IMR-90 (cell line): ENCODE measurements around the gene TAOK1. TPM values are rescaled to one million over a fixed set of nuclear protein-coding genes. Genes with fewer than 3 reads are reported as not detected.

Source experiments
- ATAC-seq: fragments of 200-7000 bp; cut with Tn5 transposase; 2 replicates; pipeline ENCODE4 v1.9.1; 2020; ENCODE audit warnings: low read depth, mild to moderate bottlenecking, moderate library complexity
- BruUV-seq: library from RNA; stranded (reverse); fragments of 400-500 nt; replicated peaks from 2 replicates; lab custom pipeline; 2021; lab: Mats Ljungman, UMichigan
- CTCF ChIA-PET: fragments of 300-600 bp; formaldehyde crosslinking; extraction: SDS; loops from one replicate; lab custom pipeline; 2021; ENCODE audit warnings: antibody characterized with exemption; lab: Yijun Ruan, JAX
- POLR2A ChIA-PET: fragments of 300-600 bp; sonication (Branson Sonifier 250); formaldehyde crosslinking; loops from one replicate; lab custom pipeline; 2022; ENCODE audit warnings: antibody characterized with exemption; ENCODE audit not compliant: unreplicated experiment; lab: Charles Lee
- DNase-seq: peaks from one replicate; pipeline ENCODE4 v3.0.0; 2013
- H2AFZ ChIP-seq: replicated peaks from 2 replicates; pipeline ENCODE3; 2013; ENCODE audit warnings: low read length, mild to moderate bottlenecking; ENCODE audit not compliant: poor library complexity
- H2AK5ac ChIP-seq: 2 replicates; pipeline ENCODE4 v1.6.1; 2013; ENCODE audit warnings: low read depth, low read length, inconsistent platforms
- H2AK9ac ChIP-seq: replicated peaks from 2 replicates; pipeline ENCODE3; 2013; ENCODE audit warnings: mild to moderate bottlenecking, low read depth, low read length, moderate library complexity; ENCODE audit not compliant: poor library complexity
- H2BK120ac ChIP-seq: 2 replicates; pipeline ENCODE4 v1.6.1; 2013; ENCODE audit warnings: low read depth, low read length, inconsistent platforms
- H2BK15ac ChIP-seq: 3 replicates; pipeline ENCODE4 v1.6.1; 2013; ENCODE audit warnings: low read depth, low read length, inconsistent platforms
- H2BK20ac ChIP-seq: 2 replicates; pipeline ENCODE4 v1.6.1; 2013; ENCODE audit warnings: low read depth, mild to moderate bottlenecking, inconsistent platforms, low read length, moderate library complexity
- H2BK5ac ChIP-seq: 2 replicates; pipeline ENCODE4 v1.6.1; 2013; ENCODE audit warnings: mild to moderate bottlenecking, low read depth, low read length, inconsistent platforms; ENCODE audit not compliant: poor library complexity, severe bottlenecking
- H3K14ac ChIP-seq: replicated peaks from 2 replicates; pipeline ENCODE4 v1.6.1; 2013; ENCODE audit warnings: low read depth, low read length, inconsistent platforms
- H3K18ac ChIP-seq: 2 replicates; pipeline ENCODE4 v1.6.1; 2013; ENCODE audit warnings: low read depth, low read length, control low read depth
- H3K23ac ChIP-seq: 2 replicates; pipeline ENCODE4 v1.6.1; 2013; ENCODE audit warnings: low read depth, low read length, inconsistent platforms
- H3K27ac ChIP-seq: 2 replicates; pipeline ENCODE4 v1.5.1; 2013; ENCODE audit warnings: mild to moderate bottlenecking, control low read depth, low read length; ENCODE audit not compliant: insufficient read depth
- H3K27me3 ChIP-seq: 2 replicates; pipeline ENCODE4 v1.6.1; 2013; ENCODE audit warnings: low read length; ENCODE audit not compliant: control insufficient read depth, insufficient read depth
- H3K36me3 ChIP-seq: 2 replicates; pipeline ENCODE4 v1.6.1; 2013; ENCODE audit warnings: low read length, mixed read lengths; ENCODE audit not compliant: control insufficient read depth, insufficient read depth
- H3K4ac ChIP-seq: 2 replicates; pipeline ENCODE4 v1.6.1; 2013; ENCODE audit warnings: low read depth, low read length, inconsistent platforms
- H3K4me1 ChIP-seq: 2 replicates; pipeline ENCODE4 v1.6.1; 2013; ENCODE audit warnings: low read length, mixed read lengths; ENCODE audit not compliant: control insufficient read depth, insufficient read depth
- H3K4me2 ChIP-seq: 2 replicates; pipeline ENCODE4 v1.6.1; 2013; ENCODE audit warnings: low read depth, mild to moderate bottlenecking, control low read depth, low read length, moderate library complexity
- H3K4me3 ChIP-seq: 2 replicates; pipeline ENCODE4 v1.5.1; 2013; ENCODE audit warnings: low read depth, mild to moderate bottlenecking, control low read depth, low read length, moderate library complexity; ENCODE audit not compliant: insufficient read depth
- H3K56ac ChIP-seq: 2 replicates; pipeline ENCODE4 v1.6.1; 2013; ENCODE audit warnings: low read length, inconsistent platforms; ENCODE audit not compliant: insufficient read depth; ENCODE audit errors: extremely low read depth
- H3K79me1 ChIP-seq, 2 experiments: 2 replicates each; pipeline ENCODE4 v1.6.1; 2013; ENCODE audit warnings: low read length in 2 of 2, inconsistent platforms in 1 of 2, low read depth in 1 of 2
- H3K9ac ChIP-seq: 2 replicates; pipeline ENCODE4 v1.6.1; 2013; ENCODE audit warnings: low read depth, low read length, control low read depth
- H3K9me1 ChIP-seq: 2 replicates; pipeline ENCODE4 v1.6.1; 2013; ENCODE audit warnings: low read length, inconsistent platforms; ENCODE audit not compliant: insufficient read depth
- H3K9me3 ChIP-seq: 2 replicates; pipeline ENCODE4 v1.6.1; 2013; ENCODE audit warnings: low read length; ENCODE audit not compliant: control insufficient read depth, insufficient read depth
- H4K20me1 ChIP-seq: 2 replicates; pipeline ENCODE4 v1.6.1; 2013; ENCODE audit warnings: low read length, inconsistent platforms; ENCODE audit not compliant: insufficient read depth
- H4K5ac ChIP-seq: 2 replicates; pipeline ENCODE4 v1.6.1; 2013; ENCODE audit warnings: mild to moderate bottlenecking, low read depth, low read length, control low read depth
- H4K8ac ChIP-seq, 2 experiments: 2 replicates each; pipeline ENCODE4 v1.6.1; 2013; ENCODE audit warnings: low read depth in 2 of 2, low read length in 2 of 2, control low read depth in 1 of 2, inconsistent platforms in 1 of 2
- H4K91ac ChIP-seq: 2 replicates; pipeline ENCODE4 v1.6.1; 2013; ENCODE audit warnings: low read depth, low read length, inconsistent platforms; ENCODE audit not compliant: insufficient read depth
- BHLHE40 ChIP-seq: fragments of 150-350 bp; IDR thresholded peaks from 2 replicates; pipeline ENCODE4 v1.6.1; 2016; ENCODE audit warnings: mild to moderate bottlenecking, low read depth, low read length
- CTCF ChIP-seq: conservative IDR thresholded peaks from 2 replicates; pipeline ENCODE4 v1.5.1; 2012; ENCODE audit warnings: mild to moderate bottlenecking, low read depth, low read length, improper control_type of control experiment
- FOS ChIP-seq: fragments of 150-350 bp; IDR thresholded peaks from 2 replicates; pipeline ENCODE4 v1.6.1; 2016; ENCODE audit warnings: low read depth, low read length
- MAFK ChIP-seq: IDR thresholded peaks from 2 replicates; pipeline ENCODE4 v1.6.1; 2012; ENCODE audit warnings: low read depth, low read length, improper control_type of control experiment
- MAZ ChIP-seq: IDR thresholded peaks from 2 replicates; pipeline ENCODE4 v1.6.1; 2012; ENCODE audit warnings: low read depth, mild to moderate bottlenecking, low read length, improper control_type of control experiment, moderate library complexity, borderline replicate concordance
- MXI1 ChIP-seq: IDR thresholded peaks from 2 replicates; pipeline ENCODE4 v1.6.1; 2012; ENCODE audit warnings: low read depth, mild to moderate bottlenecking, low read length, moderate library complexity, borderline replicate concordance
- NFE2L2 ChIP-seq: fragments of 150-350 bp; IDR thresholded peaks from 2 replicates; pipeline ENCODE4 v1.6.1; 2016; ENCODE audit warnings: low read depth, mild to moderate bottlenecking, low read length
- POLR2A ChIP-seq: IDR thresholded peaks from 2 replicates; pipeline ENCODE4 v1.6.1; 2012; ENCODE audit warnings: mild to moderate bottlenecking, low read depth, low read length
- RAD21 ChIP-seq: IDR thresholded peaks from 2 replicates; pipeline ENCODE4 v1.6.1; 2012; ENCODE audit warnings: low read length, improper control_type of control experiment
- RCOR1 ChIP-seq: IDR thresholded peaks from 2 replicates; pipeline ENCODE4 v1.6.1; 2012; ENCODE audit warnings: mild to moderate bottlenecking, low read length, improper control_type of control experiment; ENCODE audit not compliant: insufficient replicate concordance
- RFX5 ChIP-seq: IDR thresholded peaks from 2 replicates; pipeline ENCODE4 v1.8.0; 2012; ENCODE audit warnings: low read depth, mild to moderate bottlenecking, low read length, moderate library complexity
- SMC3 ChIP-seq: fragments of 150-350 bp; IDR thresholded peaks from 2 replicates; pipeline ENCODE4 v1.6.1; 2016; ENCODE audit warnings: low read depth, mild to moderate bottlenecking, antibody characterized with exemption, low read length, moderate library complexity
- whole genome bisulfite sequencing, 2 experiments: methylation state at CpG; one replicate each; pipeline versions ENCODE4 v1.1.5 to v1.1.7; 2013; ENCODE audit warnings: missing lambda C conversion rate in 2 of 2; ENCODE audit not compliant: insufficient read length in 1 of 2; ENCODE audit errors: extremely low coverage in 2 of 2; 5-methylcytosine and 5-hydroxymethylcytosine counted together
- dilution Hi-C: fragments of 300-500 bp; cut with HindIII; formaldehyde crosslinking; loops from one replicate; pipeline ENCODE4 v1.14.3; 2018; ENCODE audit warnings: low sequenced_read_pairs; ENCODE audit not compliant: unreplicated experiment
- in situ Hi-C: fragments of 300-500 bp; cut with MboI; formaldehyde crosslinking; loops from 3 replicates; pipeline ENCODE4 v1.14.3; 2019; ENCODE audit warnings: low sequenced_read_pairs, inconsistent platforms, mixed read lengths
- intact Hi-C: fragments of 100-400 bp; cut with micrococcal nuclease; formaldehyde crosslinking; loops from 2 replicates; pipeline ENCODE4 v1.10.0; 2022
- polyA plus RNA-seq, 3 experiments: library from polyadenylated mRNA; depleted of rRNA; stranded (reverse); fragments of >200 nt; gene quantifications; 2 replicates each; pipeline ENCODE4 v1.2.3, GENCODE V29; 2012; ENCODE audit warnings: low replicate concordance in 1 of 3
- total RNA-seq: library from RNA; depleted of rRNA; stranded (reverse); fragments of >200 nt; gene quantifications from 2 replicates; pipeline ENCODE4 v1.2.3, GENCODE V29; 2012
- TF ChIP-seq, protein P1 (sequence below): fragments of 150-350 bp; IDR thresholded peaks from 2 replicates; pipeline ENCODE4 v1.6.1; 2016; ENCODE audit warnings: low read depth, mild to moderate bottlenecking, low read length, moderate library complexity, borderline replicate concordance

The TAOK1 gene
- total and polyA plus RNA-seq, 2 of the 4 experiments (the other 2 are of a cell fraction): 9.8 to 91.8 TPM

DNA sequence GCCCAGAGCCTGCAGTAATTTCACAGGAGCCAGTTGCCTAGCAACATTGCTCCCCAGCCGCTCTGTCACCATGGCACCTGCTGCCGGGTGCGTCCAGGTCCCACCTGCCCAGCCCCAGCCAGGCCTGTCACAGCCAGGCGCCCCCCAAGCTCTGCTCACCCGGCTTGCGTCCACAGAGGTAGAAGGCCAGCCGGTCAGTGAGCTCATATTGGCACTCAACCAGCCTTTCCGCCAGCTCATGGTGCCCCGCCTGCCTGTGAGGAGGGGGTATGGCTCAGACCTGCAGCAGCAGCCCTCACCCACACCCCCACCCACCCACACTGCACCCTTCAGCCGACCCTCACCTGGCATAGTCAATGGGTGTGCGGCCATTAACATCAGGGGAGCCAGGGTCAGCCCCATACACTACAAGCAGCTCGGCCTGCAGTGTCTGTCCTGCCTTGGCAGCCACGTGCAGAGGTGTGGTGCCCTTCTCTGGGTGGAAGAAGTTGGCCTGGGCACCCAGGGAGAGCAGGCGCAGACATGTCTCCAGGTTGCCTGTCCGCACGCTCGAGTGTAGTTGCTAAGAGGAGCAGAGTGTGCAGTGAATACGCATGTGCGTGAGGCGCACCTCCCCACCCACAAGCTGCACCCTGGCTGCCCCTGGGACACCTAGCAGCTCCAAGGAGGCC lies 191.6 kb downstream of the TAOK1 start (continued):
- TF ChIP-seq, protein P1, sequence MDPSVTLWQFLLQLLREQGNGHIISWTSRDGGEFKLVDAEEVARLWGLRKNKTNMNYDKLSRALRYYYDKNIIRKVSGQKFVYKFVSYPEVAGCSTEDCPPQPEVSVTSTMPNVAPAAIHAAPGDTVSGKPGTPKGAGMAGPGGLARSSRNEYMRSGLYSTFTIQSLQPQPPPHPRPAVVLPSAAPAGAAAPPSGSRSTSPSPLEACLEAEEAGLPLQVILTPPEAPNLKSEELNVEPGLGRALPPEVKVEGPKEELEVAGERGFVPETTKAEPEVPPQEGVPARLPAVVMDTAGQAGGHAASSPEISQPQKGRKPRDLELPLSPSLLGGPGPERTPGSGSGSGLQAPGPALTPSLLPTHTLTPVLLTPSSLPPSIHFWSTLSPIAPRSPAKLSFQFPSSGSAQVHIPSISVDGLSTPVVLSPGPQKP: no peak
- no peak for TF ChIP-seq RFX5
- TF ChIP-seq NFE2L2: no peak
- no peak for TF ChIP-seq MAFK

GRCh38 chr17:29582254-29582765 lies 192.1 kb downstream of the TAOK1 start:
- Histone ChIP-seq H3K27me3 (no peaks in the 10 kb centered on the region), H3K79me1 (peaks cover 36 to 77% of the 10 kb centered on the region in 2 experiments), H3K4me3 (no peak overlapping the region), H2AK5ac (no peak overlapping the region), H3K4ac (no peak overlapping the region), H4K8ac (no peak overlapping the region), H2BK15ac (no peak overlapping the region), H2AK9ac (no peak overlapping the region), H3K56ac (no peak overlapping the region), H2AFZ (peak overlapping the region; percentile 21), H4K91ac (no peak overlapping the region), H4K5ac (no peak overlapping the region), H3K27ac (no peak overlapping the region), H3K4me1 (peaks cover 13% of the 10 kb centered on the region; the same call in 1 of the 2 replicates), H4K20me1 (peaks cover 50% of the 10 kb centered on the region), H2BK20ac (no peak overlapping the region), H3K14ac (no peak overlapping the region), H3K4me2 (no peak overlapping the region), H2BK120ac (no peak overlapping the region), H3K9me1 (peaks cover 21% of the 10 kb centered on the region), H3K36me3 (peaks cover 42% of the 10 kb centered on the region), H3K23ac (no peak overlapping the region), H3K18ac (no peak overlapping the region), H3K9me3 (no peaks in the 10 kb centered on the region), H3K9ac (no peak overlapping the region), H2BK5ac (no peak overlapping the region)
- dilution Hi-C loops (no loop called here), intact Hi-C loops (no loop called here), in situ Hi-C loops (no loop called here)
- DNase-seq (no peak), ATAC-seq (no peak)
- no TSS peak for BruUV-seq
- WGBS, 2 experiments: 88% methylated on average over 4 of the region's 10 CpGs; no CpG with 5 or more reads in 1 of the 2 experiments
- POLR2A ChIA-PET: no interaction called here
- CTCF ChIA-PET: no interaction called here
- TF ChIP-seq CTCF: no peak
- no peak for TF ChIP-seq RCOR1
- no peak for TF ChIP-seq POLR2A
- TF ChIP-seq MAFK: no peak
- TF ChIP-seq RAD21: no peak
- no peak for TF ChIP-seq SMC3
- TF ChIP-seq MAZ: no peak
- no peak for TF ChIP-seq FOS
- TF ChIP-seq MXI1: no peak
- TF ChIP-seq BHLHE40: no peak
